HepG2 (cell line): ENCODE results near the gene IVD. TPM values are rescaled to one million over a fixed set of nuclear protein-coding genes. Genes with fewer than 3 reads are reported as not detected.
A peak's percentile ranks its signal among the peaks of the same experiment; 100 is the strongest.

Source experiments
- ATAC-seq: fragments of 200-7000 bp; cut with Tn5 transposase; 3 replicates; pipeline ENCODE4 v1.9.1; 2020; ENCODE audit warnings: mild to moderate bottlenecking, moderate library complexity
- BruUV-seq: library from RNA; stranded (reverse); fragments of 400-500 nt; replicated peaks from 2 replicates; lab custom pipeline; 2021; lab: Mats Ljungman, UMichigan
- CTCF ChIA-PET: fragments of 300-600 bp; formaldehyde crosslinking; extraction: SDS; loops from one replicate; lab custom pipeline; 2021; ENCODE audit warnings: low total read pairs, inconsistent platforms, low intra/inter-chr PET ratio; lab: Yijun Ruan, JAX
- POLR2A ChIA-PET: fragments of 350-600 bp; sonication (Branson Sonifier 250); formaldehyde crosslinking; loops from one replicate; lab custom pipeline; 2020; ENCODE audit warnings: antibody characterized with exemption, inconsistent platforms; lab: Yijun Ruan, JAX
- DNase-seq: peaks from one replicate; pipeline ENCODE4 v3.0.0-alpha.2; 2015; ENCODE audit warnings: low spot score
- FAIRE-seq: peaks from 3 replicates; lab custom pipeline; 2011; peaks lifted over from hg19 to GRCh38; lab: Jason Lieb, UNC
- H2AFZ ChIP-seq: one replicate; pipeline ENCODE4 v1.6.1; 2011; ENCODE audit warnings: low read length, inconsistent platforms
- H3K27ac ChIP-seq: fragments of 300-600 bp; 3 replicates; pipeline ENCODE4 v1.8.0; 2011; ENCODE audit warnings: mixed run types, mild to moderate bottlenecking, mixed read lengths, low read length, inconsistent platforms; ENCODE audit not compliant: insufficient read depth; ENCODE audit errors: extremely low read length
- H3K27me3 ChIP-seq, 2 experiments: fragments of 200-600 bp in 1 of 2; 2 replicates in 1 of 2; 3 replicates in 1 of 2; pipeline versions ENCODE4 v1.6.0 to v1.8.0; 2011; ENCODE audit warnings: low read length in 2 of 2, mild to moderate bottlenecking in 2 of 2, moderate library complexity in 2 of 2, inconsistent platforms in 1 of 2; ENCODE audit not compliant: insufficient read depth in 2 of 2, control insufficient read depth in 1 of 2
- H3K36me3 ChIP-seq, 2 experiments: fragments of 200-600 bp in 1 of 2; replicated peaks in 1 of 2; 2 replicates in 1 of 2; 3 replicates in 1 of 2; pipeline versions ENCODE4 v1.5.1 to v1.8.0; 2011; ENCODE audit warnings: low read length in 2 of 2, inconsistent platforms in 1 of 2; ENCODE audit not compliant: insufficient read depth in 2 of 2, control insufficient read depth in 1 of 2
- H3K4me1 ChIP-seq: 2 replicates; pipeline ENCODE4 v1.5.1; 2012; ENCODE audit warnings: low read length, inconsistent platforms; ENCODE audit not compliant: insufficient read depth
- H3K4me2 ChIP-seq: 2 replicates; pipeline ENCODE4 v1.6.0; 2011; ENCODE audit warnings: low read depth, low read length, inconsistent platforms
- H3K4me3 ChIP-seq, 3 experiments: fragments of 200-600 bp in 1 of 3; sonication (generic), shearing (Covaris generic) in 1 of 3; replicated peaks in 1 of 3; 2 replicates each; pipeline ENCODE4 v1.5.1; 2011 to 2016; ENCODE audit warnings: low read length in 3 of 3, inconsistent platforms in 2 of 3, low read depth in 2 of 3, mild to moderate bottlenecking in 2 of 3, control low read depth in 1 of 3, mixed read lengths in 1 of 3; ENCODE audit not compliant: insufficient read depth in 1 of 3
- H3K79me2 ChIP-seq: one replicate; pipeline ENCODE4 v1.6.1; 2011; ENCODE audit warnings: low read length, inconsistent platforms; ENCODE audit not compliant: insufficient read depth
- H3K9ac ChIP-seq: 2 replicates; pipeline ENCODE4 v1.6.0; 2011; ENCODE audit warnings: mild to moderate bottlenecking, low read depth, low read length, inconsistent platforms; ENCODE audit not compliant: insufficient read depth
- H3K9me3 ChIP-seq: 2 replicates; pipeline ENCODE4 v1.5.1; 2012; ENCODE audit warnings: mild to moderate bottlenecking, low read length
- H4K20me1 ChIP-seq: 2 replicates; pipeline ENCODE4 v1.6.0; 2011; ENCODE audit warnings: inconsistent platforms, mild to moderate bottlenecking, low read length, moderate library complexity; ENCODE audit not compliant: insufficient read depth
- IKZF5 ChIP-seq: IDR thresholded peaks from 2 replicates; pipeline ENCODE4 v1.6.1; 2018; ENCODE audit warnings: missing genetic modification reagents, mild to moderate bottlenecking, missing compliant biosample characterization
- MAFK ChIP-seq, 2 experiments: IDR thresholded peaks in 1 of 2; conservative IDR thresholded peaks in 1 of 2; 2 replicates each; pipeline ENCODE4 v1.6.1; 2011; ENCODE audit warnings: improper control_type of control experiment in 2 of 2, low read length in 2 of 2
- ZNF432 ChIP-seq: sonication (generic); formaldehyde crosslinking; IDR thresholded peaks from 2 replicates; pipeline ENCODE4 v1.5.0; 2020; ENCODE audit warnings: missing genetic modification reagents, mild to moderate bottlenecking, borderline replicate concordance
- ZNF503 ChIP-seq: sonication (generic); formaldehyde crosslinking; IDR thresholded peaks from 2 replicates; pipeline ENCODE4 v1.4.0; 2020; ENCODE audit warnings: missing genetic modification reagents
- WGBS: methylation state at CpG from one replicate; pipeline ENCODE4 v1.1.6; 2017; ENCODE audit warnings: low lambda C conversion rate; 5-methylcytosine and 5-hydroxymethylcytosine counted together
- in situ Hi-C: cut with HindIII; loops from 2 replicates; pipeline ENCODE4 v1.10.0; 2017; ENCODE audit warnings: low pct_unique_long_range_greater_than_20kb; ENCODE audit not compliant: extremely low pct_ligation_motif_present
- intact Hi-C: fragments of 100-400 bp; cut with micrococcal nuclease; formaldehyde crosslinking; loops from one replicate; pipeline ENCODE4 v1.10.0; 2022; ENCODE audit not compliant: unreplicated experiment
- polyA plus RNA-seq, 8 experiments: library from polyadenylated mRNA; depleted of rRNA in 3 of 8; stranded (reverse) in 7 of 8; unstranded in 1 of 8; fragments of >200 nt; fragmentation: Illumina TruSeq in 4 of 8; extraction: Trizol in 4 of 8; gene quantifications; 2 replicates each; pipeline versions ENCODE4 v1.2.1 to v1.2.3, GENCODE V29; 2011 to 2016; ENCODE audit warnings: low read depth in 4 of 8, missing spikeins in 1 of 8, mixed read lengths in 1 of 8; ENCODE audit not compliant: insufficient read depth in 1 of 8
- total RNA-seq, 5 experiments: library from RNA; depleted of rRNA; stranded (reverse); fragments of >200 nt; fragmentation: Illumina TruSeq; extraction: Trizol; gene quantifications; 2 replicates each; pipeline ENCODE4 v1.2.3, GENCODE V29; 2016; ENCODE audit warnings: low read depth in 1 of 5
- TF ChIP-seq, protein P1 (sequence below): sonication (generic); formaldehyde crosslinking; IDR thresholded peaks from 2 replicates; pipeline ENCODE4 v1.5.0; 2020; ENCODE audit warnings: mild to moderate bottlenecking, missing genetic modification reagents, borderline replicate concordance

Gene IVD
- total and polyA plus RNA-seq, 2 of the 13 experiments (the other 11 are each of a cell fraction or from before 2014, with no cell fraction given) = 48.0 to 53.9 TPM

DNA sequence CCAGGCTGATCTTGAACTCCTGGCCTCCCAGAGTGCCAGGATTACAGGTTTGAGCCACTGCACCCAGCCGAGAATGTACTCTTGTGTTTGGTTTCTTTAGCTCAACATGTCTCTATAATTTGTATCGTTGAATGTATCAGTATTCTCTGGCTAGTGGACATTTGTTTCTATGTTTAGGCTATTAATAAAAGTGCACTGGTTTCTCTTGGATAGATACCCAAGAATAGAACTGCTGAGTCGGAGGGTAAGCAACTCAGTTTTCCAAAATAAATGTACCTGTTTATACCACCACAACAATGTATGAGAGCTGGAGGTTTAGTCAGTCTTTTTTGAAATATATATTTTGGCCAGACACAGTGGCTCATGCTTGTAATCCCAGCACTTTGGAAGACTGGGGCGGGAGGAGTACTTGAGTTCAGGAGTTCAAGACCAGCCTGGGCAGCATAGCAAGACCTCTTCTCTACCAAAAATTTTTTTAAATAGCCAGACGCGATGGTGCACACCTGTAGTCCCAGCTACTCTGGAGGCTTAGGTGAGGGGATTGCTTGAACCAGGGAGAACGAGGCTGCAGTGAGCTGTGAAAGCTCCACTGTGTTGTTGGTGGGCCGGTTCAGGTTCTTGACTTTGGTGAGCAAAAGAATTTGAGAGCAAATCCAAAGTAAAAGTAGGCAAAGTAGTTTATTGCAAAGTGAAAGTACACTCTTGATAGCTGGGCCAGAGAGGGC is 7.7 kb upstream of the IVD start:
- H3K9me3 ChIP-seq = no peaks in the 10 kb centered on the region
- BruUV-seq = no TSS peak
- H3K36me3 ChIP-seq = peaks cover 3 to 11% of the 10 kb centered on the region in 2 experiments; a peak in 3 of 5 replicates
- in situ Hi-C loops = no loop called here
- H3K4me2 ChIP-seq = no peak overlapping the region
- intact Hi-C loops = no loop called here
- 87% methylated on average over 8 of the region's 8 CpGs for WGBS
- no peaks in the 10 kb centered on the region for H3K27me3 ChIP-seq
- no peak overlapping the region for H3K27ac ChIP-seq
- ChIA-PET POLR2A (interaction anchor here (0.7 to 2.0 kb wide), 3 partner anchors 8 to 118 kb away, joined by 3 to 12 read pairs (median 6); partner anchors contain the start of gene IVD), CTCF (no interaction called here)
- DNase-seq = no peak
- H3K79me2 ChIP-seq = no peaks in the 10 kb centered on the region
- no peaks in the 10 kb centered on the region for H3K4me1 ChIP-seq
- H4K20me1 ChIP-seq = no peaks in the 10 kb centered on the region
- ATAC-seq = no peak
- H2AFZ ChIP-seq = no peak overlapping the region
- TF ChIP-seq, protein P1, sequence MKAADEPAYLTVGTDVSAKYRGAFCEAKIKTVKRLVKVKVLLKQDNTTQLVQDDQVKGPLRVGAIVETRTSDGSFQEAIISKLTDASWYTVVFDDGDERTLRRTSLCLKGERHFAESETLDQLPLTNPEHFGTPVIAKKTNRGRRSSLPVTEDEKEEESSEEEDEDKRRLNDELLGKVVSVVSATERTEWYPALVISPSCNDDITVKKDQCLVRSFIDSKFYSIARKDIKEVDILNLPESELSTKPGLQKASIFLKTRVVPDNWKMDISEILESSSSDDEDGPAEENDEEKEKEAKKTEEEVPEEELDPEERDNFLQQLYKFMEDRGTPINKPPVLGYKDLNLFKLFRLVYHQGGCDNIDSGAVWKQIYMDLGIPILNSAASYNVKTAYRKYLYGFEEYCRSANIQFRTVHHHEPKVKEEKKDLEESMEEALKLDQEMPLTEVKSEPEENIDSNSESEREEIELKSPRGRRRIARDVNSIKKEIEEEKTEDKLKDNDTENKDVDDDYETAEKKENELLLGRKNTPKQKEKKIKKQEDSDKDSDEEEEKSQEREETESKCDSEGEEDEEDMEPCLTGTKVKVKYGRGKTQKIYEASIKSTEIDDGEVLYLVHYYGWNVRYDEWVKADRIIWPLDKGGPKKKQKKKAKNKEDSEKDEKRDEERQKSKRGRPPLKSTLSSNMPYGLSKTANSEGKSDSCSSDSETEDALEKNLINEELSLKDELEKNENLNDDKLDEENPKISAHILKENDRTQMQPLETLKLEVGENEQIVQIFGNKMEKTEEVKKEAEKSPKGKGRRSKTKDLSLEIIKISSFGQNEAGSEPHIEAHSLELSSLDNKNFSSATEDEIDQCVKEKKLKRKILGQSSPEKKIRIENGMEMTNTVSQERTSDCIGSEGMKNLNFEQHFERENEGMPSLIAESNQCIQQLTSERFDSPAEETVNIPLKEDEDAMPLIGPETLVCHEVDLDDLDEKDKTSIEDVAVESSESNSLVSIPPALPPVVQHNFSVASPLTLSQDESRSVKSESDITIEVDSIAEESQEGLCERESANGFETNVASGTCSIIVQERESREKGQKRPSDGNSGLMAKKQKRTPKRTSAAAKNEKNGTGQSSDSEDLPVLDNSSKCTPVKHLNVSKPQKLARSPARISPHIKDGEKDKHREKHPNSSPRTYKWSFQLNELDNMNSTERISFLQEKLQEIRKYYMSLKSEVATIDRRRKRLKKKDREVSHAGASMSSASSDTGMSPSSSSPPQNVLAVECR = no peak
- TF ChIP-seq ZNF503 (no peak), MAFK (conservative IDR thresholded peaks at IDR 0.05 in 1 of 2, IDR thresholded peaks at IDR 0.05 in 1 of 2; ENCODE audit: low read length in 2 of 2) (0 out of 4 replicates have a peak, but pooled peaks of 1 of the 2 experiments have one; percentile 6), IKZF5 (CRISPR knock-in tag) (no peak), ZNF432 (CRISPR knock-in tag) (no peak)
- FAIRE-seq = no peak
- no peak overlapping the region for H3K9ac ChIP-seq
- H3K4me3 ChIP-seq = no peak overlapping the region
